Activated CD4-positive, alpha-beta T cell treated with anti-CD3 and anti-CD28 coated beads for 1 hour (primary cell): ENCODE data around the gene PHETA1.
"Not testable (repeated sequence)": the region's sequence is repeated elsewhere in the genome, so short reads cannot be mapped to it uniquely, and the experiment has no call there.

ENCODE experiments used
- DNase-seq: peaks from one replicate; pipeline ENCODE4 v3.0.0-alpha.2; 2020

Gene PHETA1

DNA sequence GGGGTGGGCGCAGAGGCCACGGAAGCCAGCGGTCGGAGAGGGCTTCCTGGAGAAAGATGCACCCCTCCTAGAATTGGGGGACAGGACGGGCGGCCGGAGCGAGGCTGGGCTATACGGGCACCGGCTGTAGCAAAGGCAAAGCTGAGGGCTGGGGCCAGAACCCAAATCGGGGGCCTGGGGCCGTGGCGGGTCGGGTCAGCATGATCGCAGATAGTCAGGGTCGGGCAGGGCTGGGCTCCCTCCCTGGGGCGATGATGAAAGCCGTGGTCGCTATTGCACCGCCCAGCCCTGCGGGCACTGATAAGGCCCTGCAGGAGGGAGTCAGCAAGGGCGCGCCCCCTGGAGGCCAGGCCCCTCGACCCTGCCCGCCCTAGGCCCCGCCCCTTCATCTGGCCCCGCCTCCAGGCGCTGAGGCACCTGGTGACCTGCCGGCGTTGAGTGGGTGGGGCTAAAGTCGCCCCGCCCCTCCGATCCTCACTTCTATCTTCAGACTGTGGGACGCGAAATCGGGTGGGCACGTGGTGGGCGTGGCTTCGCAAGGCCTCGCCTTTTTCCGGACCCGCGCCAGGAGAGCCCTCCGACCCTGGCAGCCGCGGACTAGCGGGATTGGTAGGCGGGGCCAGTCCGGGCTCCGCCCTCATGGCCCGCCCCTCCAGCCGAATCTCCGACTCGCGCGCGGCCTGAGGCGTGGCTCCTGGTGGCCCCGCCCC lies 36.4 kb upstream of the PHETA1 start:
- peak; percentile 96 for DNase-seq

DNA sequence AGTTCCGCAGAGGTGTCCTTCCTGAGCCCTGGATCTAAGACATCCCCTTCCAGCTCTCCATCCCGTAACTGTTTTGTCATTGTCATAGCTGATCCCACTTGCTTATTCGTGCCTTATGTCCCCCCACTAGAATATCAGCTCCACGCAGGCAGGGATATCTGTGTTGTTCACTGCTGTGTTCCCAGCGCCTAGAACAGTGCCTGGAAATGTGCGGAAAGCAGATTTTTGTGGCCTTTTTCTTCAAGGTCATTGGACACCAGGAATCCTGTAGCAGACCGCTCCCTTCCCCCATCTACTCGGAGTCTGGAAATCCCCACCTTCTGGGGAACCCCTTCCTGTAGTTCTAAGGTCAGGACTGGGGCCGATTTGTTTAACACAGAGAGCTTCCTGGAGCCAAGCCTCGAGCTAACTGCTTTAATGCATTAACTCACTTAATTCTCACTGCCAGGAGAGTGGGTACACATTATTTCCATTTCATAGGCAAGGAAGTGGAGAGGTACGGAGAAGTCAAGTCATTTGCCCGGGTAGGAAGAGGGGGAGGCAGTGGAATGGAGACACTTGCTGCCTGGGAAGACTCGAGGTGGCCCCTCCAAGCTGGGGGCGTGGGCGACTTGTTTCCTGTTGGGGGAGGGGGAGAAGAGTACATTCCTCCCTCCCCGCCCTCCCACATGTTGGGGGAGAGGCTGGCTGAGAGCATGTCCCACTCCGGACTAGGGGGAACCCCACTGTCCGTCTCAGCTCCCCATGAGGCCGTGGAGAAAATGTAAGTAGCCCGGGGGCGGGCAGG lies 35.7 kb upstream of the PHETA1 start:
- peak; percentile 62 for DNase-seq

DNA sequence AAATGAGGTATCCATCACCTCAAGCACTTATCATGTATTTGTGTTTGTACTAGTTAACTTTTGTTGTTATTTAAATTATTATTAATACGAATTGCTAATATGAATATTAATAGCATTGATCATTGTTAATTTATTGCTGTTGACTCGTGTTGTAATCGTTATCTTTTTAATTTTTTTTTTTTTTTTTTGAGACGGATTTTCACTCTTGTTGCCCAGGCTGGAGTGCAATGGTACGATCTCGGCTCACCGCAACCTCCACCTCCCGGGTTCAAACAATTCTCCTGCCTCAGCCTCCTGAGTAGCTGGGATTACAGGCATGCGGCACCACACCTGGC lies 33.6 kb upstream of the PHETA1 start:
- DNase-seq: not testable (repeated sequence)

DNA sequence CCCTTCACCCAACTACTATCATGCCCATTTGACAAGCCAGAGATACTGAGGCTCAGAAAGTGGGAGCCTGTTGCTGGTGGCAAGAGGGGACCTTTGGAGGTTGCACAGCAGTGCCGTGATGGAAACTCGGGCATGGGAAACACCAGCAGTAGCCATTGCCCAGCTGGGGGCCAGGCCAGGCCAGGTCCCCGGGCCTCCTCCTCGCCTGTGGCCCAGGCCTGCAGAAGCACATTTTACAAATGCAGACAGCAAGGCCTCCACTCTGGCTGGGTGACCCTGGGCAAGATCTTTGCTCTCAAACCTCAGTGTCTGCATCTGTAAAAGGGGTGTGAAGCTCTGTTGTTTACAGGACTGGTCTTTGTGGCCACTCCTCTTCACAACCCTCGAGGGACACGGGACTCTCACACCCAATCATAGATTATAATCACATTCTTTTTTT lies 32.3 kb upstream of the PHETA1 start:
- no peak for DNase-seq

DNA sequence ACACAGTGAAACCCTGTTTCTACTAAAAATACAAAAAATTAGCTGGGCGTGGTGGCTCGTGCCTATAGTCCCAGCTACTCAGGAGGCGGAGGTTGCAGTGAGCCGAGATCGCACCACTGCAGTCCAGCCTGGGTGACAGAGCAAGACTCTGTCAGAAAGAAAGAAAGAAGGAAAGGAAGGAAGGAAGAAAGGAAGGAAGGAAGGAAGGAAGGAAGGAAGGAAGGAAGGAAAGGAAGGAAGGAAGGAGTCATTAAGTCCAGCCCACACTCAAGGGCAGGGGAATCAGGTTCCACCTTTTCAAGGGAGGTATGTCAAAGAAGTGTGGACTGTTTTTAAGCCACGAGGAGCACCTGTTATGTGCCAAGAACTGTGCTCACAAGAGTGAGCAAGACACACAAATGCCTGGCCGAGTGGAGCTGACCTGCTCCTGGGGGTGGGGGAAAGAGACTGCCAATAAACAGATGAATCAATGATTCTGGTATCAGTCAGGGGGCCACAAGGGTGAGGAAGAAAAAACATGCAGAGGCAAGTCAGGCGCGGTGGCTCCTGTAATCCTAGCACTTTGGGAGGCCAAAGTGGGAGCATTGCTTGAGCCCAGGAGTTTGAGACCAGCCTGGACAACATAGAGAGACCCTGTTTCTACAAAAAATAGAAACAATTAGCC lies 31.0 kb upstream of the PHETA1 start:
- not testable (repeated sequence) for DNase-seq

DNA sequence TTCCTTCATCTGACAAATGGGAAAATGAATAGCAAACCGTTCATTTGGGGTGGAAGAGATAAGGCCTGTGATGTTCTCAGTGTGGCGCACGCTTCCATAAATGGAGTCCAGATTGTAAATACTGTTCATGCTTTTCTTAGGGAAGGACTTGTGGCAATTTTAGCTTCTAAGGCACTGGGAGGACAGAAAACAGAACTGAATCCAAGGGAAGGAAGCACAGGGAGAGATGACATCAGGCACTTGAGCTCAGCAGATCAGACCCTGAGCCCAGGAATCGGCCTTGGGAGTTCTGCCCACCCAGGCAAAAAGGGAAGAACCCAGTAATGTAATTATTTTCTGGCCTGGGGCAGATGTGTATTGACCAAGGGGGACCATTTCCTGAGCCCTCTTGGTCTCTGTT lies 29.6 kb upstream of the PHETA1 start:
- no peak for DNase-seq

DNA sequence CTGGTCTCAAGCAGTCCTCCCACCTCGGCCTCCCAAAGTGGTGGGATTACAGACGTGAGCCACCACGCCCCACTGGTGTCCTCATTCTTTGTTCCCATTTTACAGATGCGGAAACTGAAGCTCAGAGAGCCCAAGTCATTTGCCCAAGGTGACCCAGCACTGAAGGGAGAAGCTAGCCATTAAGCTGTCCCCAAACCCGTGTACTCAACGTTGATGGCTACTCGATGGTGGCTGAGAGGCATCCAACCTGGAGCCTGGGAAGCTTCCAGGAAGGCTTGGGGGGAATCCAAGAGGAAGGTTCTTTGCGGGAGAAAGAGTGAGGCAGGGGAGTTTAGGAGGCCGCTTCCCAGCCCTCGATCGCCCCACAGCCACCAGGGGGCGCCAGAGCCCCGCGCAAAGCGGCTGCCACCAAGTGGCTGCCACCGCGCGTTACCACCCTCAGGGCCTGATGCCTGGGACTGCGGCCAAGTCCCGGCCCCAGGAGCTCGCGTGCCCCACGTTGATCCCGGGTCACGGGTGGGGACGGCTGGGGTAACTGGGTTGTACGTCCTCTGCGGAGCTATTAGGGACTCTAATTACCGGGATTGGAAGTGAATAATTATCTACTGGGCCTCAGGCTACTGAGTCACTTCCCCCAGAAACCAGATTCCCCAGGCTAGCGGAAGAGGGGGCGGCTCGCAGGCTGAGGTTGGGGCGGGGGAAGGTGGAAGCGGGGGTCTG lies 28.0 kb upstream of the PHETA1 start:
- DNase-seq: peak; percentile 82

DNA sequence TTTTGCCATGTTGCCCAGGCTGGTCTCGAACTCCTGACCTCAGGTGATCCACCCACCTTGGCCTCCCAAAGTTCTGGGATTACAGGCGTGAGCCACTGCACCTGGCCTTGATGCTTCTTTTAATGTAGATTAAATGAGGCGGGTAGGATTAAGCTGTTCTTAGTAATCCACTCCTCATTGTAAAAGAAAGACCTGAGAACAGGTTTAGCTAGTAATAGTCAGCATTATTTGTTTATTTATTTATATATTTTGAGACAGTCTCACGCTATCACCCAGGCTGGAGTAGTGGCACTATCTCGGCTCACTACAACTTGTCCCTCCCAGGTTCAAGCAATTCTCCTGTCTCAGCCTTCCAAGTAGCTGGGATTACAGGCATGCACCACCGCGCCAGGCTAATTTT lies 27.4 kb upstream of the PHETA1 start:
- not testable (repeated sequence) for DNase-seq

DNA sequence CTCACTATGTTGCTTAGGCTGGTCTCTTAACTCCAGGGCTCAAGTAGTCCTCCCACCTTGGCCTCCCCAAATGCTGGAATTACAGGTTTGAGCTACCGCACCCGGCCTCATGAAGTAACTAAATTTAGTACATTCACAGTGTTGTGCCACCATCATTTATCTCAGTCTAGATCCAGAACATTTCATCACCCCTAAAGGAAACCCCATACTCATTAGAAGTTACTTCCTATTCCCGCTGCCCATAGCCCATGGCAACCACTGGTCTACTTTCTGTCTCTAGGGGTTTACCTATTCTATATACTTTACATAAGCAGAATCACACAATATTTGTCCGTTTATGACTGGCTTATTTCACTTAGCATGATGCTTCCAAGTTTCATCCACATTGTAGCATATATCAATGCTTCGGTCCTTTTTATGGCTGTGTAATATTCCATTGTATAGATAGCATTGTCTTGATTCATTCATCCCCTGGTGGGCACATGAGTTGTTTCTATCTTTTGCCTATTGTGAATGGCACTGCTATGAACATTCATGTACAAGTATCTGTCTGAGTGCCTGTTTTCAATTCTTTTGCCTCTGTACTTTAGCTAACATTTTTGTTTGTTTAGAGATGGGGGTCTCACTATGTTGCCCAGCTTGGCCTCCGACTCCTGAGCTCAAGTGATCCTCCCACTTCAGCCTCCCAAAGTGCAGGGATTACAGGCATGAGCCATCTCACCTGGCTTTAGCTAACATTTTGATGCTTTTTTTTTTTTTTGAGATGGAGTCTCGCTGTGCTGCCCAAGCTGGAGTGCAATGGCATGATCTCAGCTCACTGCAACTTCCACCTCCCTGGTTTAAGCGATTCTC lies 26.7 kb upstream of the PHETA1 start:
- DNase-seq: no peak

DNA sequence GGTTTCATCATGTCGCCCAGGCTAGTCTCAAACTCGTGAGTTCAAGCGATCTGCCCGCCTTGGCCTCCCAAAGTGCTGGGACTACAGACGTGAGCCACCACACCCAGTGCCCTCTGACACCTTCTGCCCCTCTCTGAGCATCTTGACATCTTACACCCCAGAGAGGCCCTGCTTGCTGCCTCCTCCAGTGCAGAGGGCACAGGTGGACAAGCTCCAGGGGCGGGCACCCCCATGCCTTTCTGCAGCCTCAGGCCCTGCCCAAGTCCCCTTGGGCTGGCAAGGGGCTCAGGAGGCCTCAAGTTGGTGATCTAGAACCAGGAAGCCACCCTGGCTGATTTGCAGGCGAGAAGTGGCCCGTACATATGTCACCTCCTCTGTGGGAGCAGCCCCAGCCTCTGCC lies 25.6 kb upstream of the PHETA1 start:
- DNase-seq: no peak

DNA sequence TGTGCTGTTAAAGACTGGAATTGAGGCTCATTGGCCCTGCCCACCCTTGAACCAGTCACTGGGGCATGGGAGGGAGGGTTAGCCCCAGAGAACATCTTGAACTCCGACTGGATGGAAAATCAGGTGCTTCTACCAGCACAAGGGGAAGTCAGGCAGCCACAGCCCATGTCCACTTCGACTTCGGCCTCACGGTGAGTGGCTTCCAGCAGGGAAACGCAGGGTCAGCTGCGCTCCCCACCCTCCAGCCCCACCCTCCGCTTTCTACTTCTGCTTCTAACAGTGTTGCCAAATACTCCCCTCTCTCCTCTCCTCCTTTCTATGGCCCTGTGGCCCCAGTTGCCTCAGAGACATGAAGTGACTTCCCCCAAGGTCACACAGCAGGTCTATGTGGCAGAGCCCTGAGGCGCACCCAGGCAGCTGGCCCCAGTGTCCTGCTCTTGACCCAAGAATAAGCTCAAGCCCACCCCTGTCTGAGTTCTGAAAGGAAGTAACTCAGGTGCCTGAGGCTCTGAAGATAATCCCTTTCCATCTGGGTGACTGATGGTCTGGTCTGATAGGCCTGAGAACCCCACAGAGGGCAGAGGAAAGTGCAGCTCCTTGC lies 24.9 kb upstream of the PHETA1 start:
- DNase-seq: no peak

DNA sequence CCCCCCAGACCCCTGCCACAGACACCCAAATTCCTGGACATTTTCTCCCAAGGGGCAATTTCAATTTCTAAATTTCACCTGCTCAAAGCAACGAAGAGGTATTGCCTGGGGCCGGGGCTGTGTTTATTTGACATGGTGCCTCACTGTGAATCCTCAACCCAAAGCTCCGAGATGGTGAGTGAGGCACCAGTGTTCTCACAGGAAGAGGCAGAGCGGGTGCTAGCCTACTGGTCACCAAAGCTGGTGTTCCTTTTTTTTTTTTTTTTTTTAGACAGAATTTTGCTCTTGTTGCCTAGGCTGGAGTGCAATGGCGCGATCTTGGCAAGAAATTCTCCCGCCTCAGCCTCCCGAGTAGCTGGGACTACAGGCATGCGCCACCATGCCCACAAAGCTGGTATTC lies 22.0 kb upstream of the PHETA1 start:
- no peak for DNase-seq

DNA sequence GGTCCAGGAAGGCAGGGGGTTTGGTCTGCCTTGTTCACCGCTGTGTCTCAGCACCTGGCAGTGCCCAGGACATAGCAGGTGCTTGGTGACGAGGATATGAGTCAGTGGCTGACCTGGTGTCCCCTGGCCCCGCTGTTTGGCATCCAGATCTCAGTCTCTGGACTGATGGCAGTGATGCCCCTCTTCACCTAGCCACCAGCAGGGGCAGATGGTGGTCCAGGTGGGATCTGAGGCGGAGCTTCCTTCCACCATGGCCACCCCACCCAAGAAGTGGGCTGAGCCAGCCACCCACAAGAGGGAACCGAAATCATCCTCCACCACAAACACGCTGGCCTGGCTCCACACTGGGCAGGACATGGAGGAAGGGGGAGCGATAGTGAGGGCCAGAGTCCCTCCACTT lies 20.7 kb upstream of the PHETA1 start:
- no peak for DNase-seq

DNA sequence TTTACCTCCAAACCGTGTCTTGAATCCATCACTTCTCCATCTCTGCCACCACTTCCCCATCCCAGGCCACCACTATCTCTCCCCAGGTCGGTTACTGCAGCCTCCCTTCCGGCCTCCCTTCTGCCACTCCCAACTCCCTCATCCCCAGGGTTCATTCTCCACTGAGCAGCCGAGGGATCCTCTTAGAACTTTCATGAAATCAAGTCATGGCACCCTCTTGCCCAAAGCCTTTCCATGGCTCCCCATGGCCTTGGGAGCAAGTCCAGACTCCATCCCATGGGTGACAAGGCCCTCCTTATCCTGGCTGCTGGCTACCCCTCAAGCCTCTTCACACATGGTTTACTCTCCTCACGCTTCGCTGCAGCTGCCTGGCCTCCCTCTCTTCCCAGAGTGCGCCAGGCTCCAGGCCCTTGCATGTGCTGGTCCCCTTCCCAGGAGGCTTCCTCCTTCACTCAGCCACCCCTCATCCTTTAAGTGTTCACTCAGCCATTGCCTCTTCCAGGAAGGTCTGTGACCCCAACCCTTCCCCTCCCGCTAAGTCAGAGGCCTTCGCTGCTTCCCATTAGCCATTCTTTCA lies 18.9 kb upstream of the PHETA1 start:
- no peak for DNase-seq

DNA sequence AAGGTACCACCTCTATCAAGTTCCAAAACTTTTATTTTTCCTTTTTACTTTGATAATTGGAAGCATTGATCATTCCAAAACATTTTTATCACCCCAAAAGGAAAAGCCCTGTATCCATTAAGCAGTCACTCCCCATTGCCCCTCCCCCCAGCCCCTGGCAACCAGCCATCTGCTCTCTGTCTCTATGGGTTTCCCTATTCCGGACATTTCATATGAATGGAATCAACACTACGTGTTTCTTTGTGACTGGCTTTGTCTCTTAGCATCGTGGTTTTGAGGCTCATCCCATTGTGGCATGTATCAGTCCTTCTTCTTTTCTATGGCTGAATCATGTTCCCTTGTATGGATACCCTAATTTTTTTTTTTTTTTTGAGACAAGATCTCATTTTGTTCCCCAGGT lies 18.0 kb upstream of the PHETA1 start:
- DNase-seq: no peak

DNA sequence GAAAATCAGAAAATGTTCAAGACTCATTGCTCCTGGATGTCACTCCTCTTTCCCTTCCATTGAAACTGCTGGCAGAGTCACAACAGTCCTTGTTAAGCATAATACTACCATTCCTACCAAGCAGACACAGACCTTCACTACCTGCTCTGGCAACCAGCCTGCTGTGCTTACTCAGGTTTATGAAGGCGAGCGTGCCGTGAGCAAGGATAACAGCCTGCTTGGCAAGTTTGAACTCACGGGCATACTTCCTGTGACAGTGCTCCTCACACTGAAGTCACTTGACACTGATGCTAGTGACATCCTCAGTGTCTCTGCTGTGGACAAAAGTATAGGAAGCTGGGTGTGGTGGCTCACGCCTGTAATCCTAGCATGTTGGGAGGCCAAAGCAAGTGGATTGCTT lies 15.7 kb upstream of the PHETA1 start:
- no peak for DNase-seq

DNA sequence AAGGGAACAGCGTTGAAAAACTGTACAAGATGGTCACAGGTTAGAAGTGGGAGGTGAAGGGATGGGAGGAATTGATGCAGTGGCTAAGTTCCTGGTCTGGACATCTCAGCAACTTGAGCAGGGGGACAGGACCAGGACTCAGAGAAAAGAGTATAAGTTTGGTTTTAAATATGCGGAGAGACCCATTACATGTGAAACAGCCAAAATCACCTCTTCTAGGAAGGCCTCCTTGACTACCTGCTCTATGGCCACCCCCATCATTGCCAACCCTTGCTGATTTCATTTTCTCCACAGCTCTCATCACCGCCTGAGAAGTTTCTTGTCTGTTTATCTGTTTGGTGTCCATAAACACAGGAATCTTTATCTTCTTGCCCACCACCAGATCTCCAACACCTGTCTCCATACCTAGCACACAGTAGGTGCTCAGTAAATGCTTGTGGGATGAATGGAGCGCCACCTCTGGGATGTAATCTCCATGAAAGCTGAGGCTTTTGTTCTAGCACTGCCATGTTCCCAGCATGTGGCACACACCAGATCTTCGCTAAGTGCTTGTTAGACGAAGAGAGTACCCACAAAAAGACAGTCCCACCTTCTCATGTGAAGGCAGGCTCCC lies 11.2 kb upstream of the PHETA1 start:
- no peak for DNase-seq

DNA sequence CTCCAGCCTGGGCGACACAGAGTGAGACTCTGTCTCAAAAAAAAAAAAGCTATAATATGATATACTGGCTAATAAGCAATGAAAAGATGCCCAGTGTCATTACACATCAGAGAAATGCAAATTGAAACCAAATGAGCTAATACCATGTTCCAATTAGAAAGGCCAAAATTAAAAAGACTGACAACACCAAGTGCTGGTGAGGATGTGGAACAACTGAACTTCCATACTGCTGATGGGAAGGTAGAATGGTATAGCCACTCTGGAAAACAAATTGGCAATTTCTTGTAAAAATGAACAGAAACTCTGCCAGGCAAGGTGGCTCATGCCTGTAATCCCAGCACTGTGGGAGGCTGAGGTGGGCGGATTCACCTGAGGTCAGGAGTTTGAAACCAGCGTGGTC lies 8.5 kb upstream of the PHETA1 start:
- DNase-seq: no peak

DNA sequence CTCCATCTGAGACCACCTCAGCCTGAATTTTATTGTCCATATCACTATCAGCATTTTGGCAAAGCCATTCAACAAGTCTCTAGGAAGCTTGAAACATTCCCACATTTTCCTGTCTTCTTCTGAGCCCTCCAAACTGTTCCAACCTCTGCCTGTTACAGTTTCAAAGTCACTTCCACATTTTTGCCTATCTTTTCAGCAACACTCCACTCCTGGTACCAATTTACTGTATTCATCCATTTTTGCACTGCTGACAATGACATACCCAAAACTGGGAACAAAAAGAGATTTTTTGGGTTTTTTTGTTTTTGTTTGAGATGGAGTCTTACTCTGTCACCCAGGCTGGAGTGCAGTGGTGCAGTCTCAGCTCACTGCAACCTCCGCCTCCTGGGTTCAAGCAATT lies 4.3 kb upstream of the PHETA1 start:
- DNase-seq: not testable (repeated sequence)

DNA sequence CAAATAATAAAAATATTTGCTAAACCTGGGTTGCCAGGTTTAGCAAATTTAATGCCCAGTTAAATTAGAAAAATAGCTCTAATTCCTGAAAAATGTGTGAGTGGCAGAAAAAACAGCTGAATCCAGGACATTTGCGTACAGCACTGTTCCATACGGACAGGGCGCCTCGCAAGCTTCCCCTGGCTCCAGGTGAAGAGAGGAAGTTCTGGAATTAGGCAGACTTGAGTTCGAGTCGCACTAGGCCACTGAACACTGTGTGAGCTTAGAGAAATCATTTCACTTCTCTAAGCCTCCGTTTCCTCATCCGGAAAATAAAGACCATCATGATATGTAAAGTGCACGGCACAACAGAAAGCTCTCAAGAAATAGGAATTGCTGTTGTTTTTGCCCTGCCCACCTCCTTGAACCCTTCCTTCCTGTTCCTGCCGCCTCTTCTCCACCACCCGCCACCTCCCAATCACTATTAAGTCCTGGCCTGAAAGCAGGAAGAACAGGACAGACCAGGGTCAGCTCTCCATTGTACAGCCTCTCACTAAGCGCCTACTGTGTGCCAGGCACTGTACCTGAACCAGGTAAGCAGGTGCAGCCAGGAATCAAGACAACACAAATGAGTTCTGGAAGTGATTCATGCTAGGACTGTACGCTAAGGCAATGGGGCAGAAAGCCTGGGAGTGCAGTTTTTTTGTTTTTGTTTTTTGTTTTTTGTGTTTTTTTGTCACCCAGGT lies 763 bp upstream of the PHETA1 start:
- DNase-seq: no peak
